K562 (cell line): Measurements from ENCODE around the gene AGAP1. TPM values are rescaled to one million over a fixed set of nuclear protein-coding genes. Genes with fewer than 3 reads are reported as not detected.

Experiments used
- ATAC-seq: fragments of 200-7000 bp; cut with Tn5 transposase; 3 replicates; pipeline ENCODE4 v1.9.1; 2020; ENCODE audit warnings: moderate library complexity
- BruUV-seq: library from RNA; stranded (reverse); fragments of 400-500 nt; replicated peaks from 2 replicates; lab custom pipeline; 2021; lab: Mats Ljungman, UMichigan
- CTCF ChIA-PET: fragments of 300-600 bp; formaldehyde crosslinking; extraction: SDS; loops from one replicate; lab custom pipeline; 2021; ENCODE audit warnings: low intra/inter-chr PET ratio; lab: Yijun Ruan, JAX
- POLR2A ChIA-PET: fragments of 300-600, 350-650 bp; sonication (Branson Sonifier 250); formaldehyde crosslinking; extraction: SDS; loops from one replicate; lab custom pipeline; 2021; ENCODE audit warnings: antibody characterized with exemption, inconsistent platforms; lab: Yijun Ruan, JAX
- DNase-seq, 4 experiments: peaks; one replicate each; pipeline versions ENCODE4 v3.0.0 to v3.0.0-alpha.2; 2011 to 2018; ENCODE audit warnings: low spot score in 3 of 4, mixed read lengths in 3 of 4; ENCODE audit errors: extremely low read depth in 1 of 4
- FAIRE-seq: peaks from 2 replicates; lab custom pipeline; 2011; peaks lifted over from hg19 to GRCh38; lab: Jason Lieb, UNC
- H2AFZ ChIP-seq: 2 replicates; pipeline ENCODE4 v1.6.0; 2011; ENCODE audit warnings: low read depth, low read length, control low read depth, inconsistent platforms
- H3K27ac ChIP-seq: fragments of 200-600 bp; 3 replicates; pipeline ENCODE4 v1.8.0; 2011; ENCODE audit warnings: low read depth, mild to moderate bottlenecking, control low read depth, inconsistent platforms, low read length, moderate library complexity, mixed read lengths; ENCODE audit errors: extremely low read depth
- H3K27me3 ChIP-seq, 2 experiments: fragments of 300-600 bp in 1 of 2; 2 replicates in 1 of 2; 3 replicates in 1 of 2; pipeline versions ENCODE4 v1.6.0 to v1.8.0; 2011; ENCODE audit warnings: inconsistent platforms in 2 of 2, low read length in 2 of 2, mild to moderate bottlenecking in 1 of 2, mixed read lengths in 1 of 2, moderate library complexity in 1 of 2; ENCODE audit not compliant: control insufficient read depth in 2 of 2, insufficient read depth in 2 of 2
- H3K36me3 ChIP-seq: fragments of 300-600 bp; 3 replicates; pipeline ENCODE4 v1.8.0; 2011; ENCODE audit warnings: mild to moderate bottlenecking, low read length, inconsistent platforms; ENCODE audit not compliant: control insufficient read depth, insufficient read depth
- H3K4me1 ChIP-seq, 2 experiments: fragments of 200-600 bp in 1 of 2; replicated peaks in 1 of 2; 2 replicates in 1 of 2; 3 replicates in 1 of 2; pipeline versions ENCODE4 v1.5.1 to v1.8.0; 2011; ENCODE audit warnings: inconsistent platforms in 2 of 2, low read length in 2 of 2, mild to moderate bottlenecking in 1 of 2, mixed read lengths in 1 of 2, moderate library complexity in 1 of 2; ENCODE audit not compliant: control insufficient read depth in 2 of 2, insufficient read depth in 2 of 2
- H3K4me2 ChIP-seq: 2 replicates; pipeline ENCODE4 v1.6.1; 2011; ENCODE audit warnings: low read length, control low read depth, inconsistent platforms, mixed read lengths; ENCODE audit not compliant: insufficient read depth
- H3K4me3 ChIP-seq: fragments of 200-600 bp; sonication (generic), shearing (Covaris generic); 2 replicates; pipeline ENCODE4 v1.5.1; 2016; ENCODE audit warnings: control low read depth, inconsistent platforms
- H3K79me2 ChIP-seq: fragments of 200-600 bp; 3 replicates; pipeline ENCODE4 v1.8.0; 2011; ENCODE audit warnings: low read length, inconsistent platforms; ENCODE audit not compliant: control insufficient read depth, insufficient read depth
- H3K9ac ChIP-seq, 2 experiments: 2 replicates each; pipeline versions ENCODE4 v1.6.0 to v1.6.1; 2011; ENCODE audit warnings: low read depth in 2 of 2, low read length in 2 of 2, control low read depth in 1 of 2, inconsistent platforms in 1 of 2, mild to moderate bottlenecking in 1 of 2, mixed read lengths in 1 of 2; ENCODE audit not compliant: insufficient read depth in 1 of 2
- H3K9me1 ChIP-seq: one replicate; pipeline ENCODE4 v1.6.0; 2011; ENCODE audit warnings: inconsistent platforms, mild to moderate bottlenecking, low read length, moderate library complexity; ENCODE audit not compliant: control insufficient read depth, insufficient read depth
- H3K9me3 ChIP-seq: replicated peaks from 2 replicates; pipeline ENCODE4 v1.5.1; 2011; ENCODE audit warnings: low read depth, low read length, inconsistent platforms; ENCODE audit not compliant: control insufficient read depth, insufficient read depth
- H4K20me1 ChIP-seq: replicated peaks from 2 replicates; pipeline ENCODE4 v1.6.1; 2011; ENCODE audit warnings: low read length, inconsistent platforms, mixed read lengths; ENCODE audit not compliant: control insufficient read depth, insufficient read depth
- NONO ChIP-seq, 2 experiments: fragments of 200-400 bp in 1 of 2; fragments of 450-650 bp in 1 of 2; formaldehyde crosslinking in 1 of 2; IDR thresholded peaks; 2 replicates each; pipeline ENCODE4 v1.6.1; 2017; ENCODE audit warnings: low read depth in 2 of 2, mild to moderate bottlenecking in 2 of 2, moderate library complexity in 2 of 2, low read length in 1 of 2
- SUPT5H ChIP-seq: fragments of 450-650 bp; IDR thresholded peaks from 2 replicates; pipeline ENCODE4 v1.6.1; 2016
- ZEB2 ChIP-seq: fragments of 450-650 bp; IDR thresholded peaks from 2 replicates; pipeline ENCODE4 v1.6.1; 2016
- WGBS: fragments of 100-300 bp; shearing (Covaris generic); methylation state at CpG from one replicate; pipeline ENCODE4 v1.1.6; 2016; ENCODE audit warnings: low coverage, mixed read lengths; ENCODE audit not compliant: insufficient coverage; ENCODE audit errors: missing lambda C conversion rate; 5-methylcytosine and 5-hydroxymethylcytosine counted together
- in situ Hi-C: fragments of 300-500 bp; cut with MboI; formaldehyde crosslinking; loops from 4 replicates; pipeline ENCODE4 v1.15.0; 2018; ENCODE audit warnings: inconsistent platforms, mixed read lengths
- intact Hi-C: fragments of 100-400 bp; cut with micrococcal nuclease; formaldehyde crosslinking; loops from 2 replicates; pipeline ENCODE4 v1.14.2; 2022
- polyA plus RNA-seq, 8 experiments: library from polyadenylated mRNA; depleted of rRNA in 4 of 8; stranded (reverse) in 5 of 8; unstranded in 3 of 8; fragments of >200 nt; fragmentation: Nextera tagmentation in 2 of 8; fragmentation: Illumina TruSeq in 1 of 8; extraction: Ambion mirVana in 2 of 8; extraction: Trizol in 1 of 8; gene quantifications; 2 replicates each; pipeline versions ENCODE4 v1.2.1 to v1.2.3, GENCODE V29; 2011 to 2014; ENCODE audit warnings: inconsistent platforms in 1 of 8, missing spikeins in 1 of 8
- total RNA-seq, 7 experiments: library from RNA; depleted of rRNA in 6 of 7; stranded (reverse); fragments of >200 nt in 6 of 7; fragmentation: Illumina TruSeq in 2 of 7; extraction: Trizol in 2 of 7; gene quantifications; 2 replicates each; pipeline versions ENCODE4 v1.2.1 to v1.2.3, GENCODE V29; 2011 to 2021; ENCODE audit warnings: low replicate concordance in 1 of 7
- TF ChIP-seq, protein P1 (sequence below): fragments of 450-650 bp; formaldehyde crosslinking; IDR thresholded peaks from 2 replicates; pipeline ENCODE4 v1.4.0; 2022; ENCODE audit warnings: missing genetic modification characterization
- TF ChIP-seq, protein P2 (sequence below): fragments of 150-350 bp; IDR thresholded peaks from 2 replicates; pipeline ENCODE4 v1.6.1; 2014; ENCODE audit warnings: low read depth, mild to moderate bottlenecking, low read length, borderline replicate concordance
- TF ChIP-seq, protein P3 (sequence below), 2 experiments: fragments of 450-650 bp in 1 of 2; sonication (generic) in 1 of 2; formaldehyde crosslinking in 1 of 2; IDR thresholded peaks; 2 replicates each; pipeline versions ENCODE4 v1.7.1 to v1.9.0; 2016 to 2022; ENCODE audit warnings: inconsistent platforms in 1 of 2, mild to moderate bottlenecking in 1 of 2, missing genetic modification reagents in 1 of 2

The AGAP1 gene
- total and polyA plus RNA-seq, 9 of the 15 experiments (the other 6 are each of a cell fraction or from before 2014, with no cell fraction given) = 1.3 to 24.0 (median 10.6) TPM

DNA sequence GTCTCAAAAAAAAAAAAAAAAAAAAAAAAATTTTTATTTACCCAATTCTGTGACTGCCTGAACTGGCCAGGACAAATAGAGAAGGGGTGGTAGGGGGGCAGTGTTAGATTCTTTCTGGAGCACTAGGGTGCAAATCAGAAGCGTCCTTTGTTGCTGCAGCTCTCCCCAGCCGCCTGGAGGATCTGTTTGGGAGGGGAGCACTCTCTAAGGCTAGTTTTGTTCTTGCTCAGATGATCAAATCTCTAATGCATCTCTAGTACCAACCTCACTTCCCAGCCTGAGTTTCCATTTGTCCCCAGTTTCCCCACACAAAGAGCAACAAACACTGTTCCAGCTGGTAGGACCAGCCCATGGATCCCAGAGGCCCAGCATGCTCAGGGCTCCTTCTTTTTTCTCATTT is 591.4 kb downstream of the AGAP1 start (continued):
- TF ChIP-seq, protein P1, sequence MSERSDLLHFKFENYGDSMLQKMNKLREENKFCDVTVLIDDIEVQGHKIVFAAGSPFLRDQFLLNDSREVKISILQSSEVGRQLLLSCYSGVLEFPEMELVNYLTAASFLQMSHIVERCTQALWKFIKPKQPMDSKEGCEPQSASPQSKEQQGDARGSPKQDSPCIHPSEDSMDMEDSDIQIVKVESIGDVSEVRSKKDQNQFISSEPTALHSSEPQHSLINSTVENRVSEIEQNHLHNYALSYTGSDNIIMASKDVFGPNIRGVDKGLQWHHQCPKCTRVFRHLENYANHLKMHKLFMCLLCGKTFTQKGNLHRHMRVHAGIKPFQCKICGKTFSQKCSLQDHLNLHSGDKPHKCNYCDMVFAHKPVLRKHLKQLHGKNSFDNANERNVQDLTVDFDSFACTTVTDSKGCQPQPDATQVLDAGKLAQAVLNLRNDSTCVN (CRISPR knock-in tag) = no peak
- TF ChIP-seq SUPT5H (no peak), ZEB2 (no peak)
- TF ChIP-seq, protein P2, sequence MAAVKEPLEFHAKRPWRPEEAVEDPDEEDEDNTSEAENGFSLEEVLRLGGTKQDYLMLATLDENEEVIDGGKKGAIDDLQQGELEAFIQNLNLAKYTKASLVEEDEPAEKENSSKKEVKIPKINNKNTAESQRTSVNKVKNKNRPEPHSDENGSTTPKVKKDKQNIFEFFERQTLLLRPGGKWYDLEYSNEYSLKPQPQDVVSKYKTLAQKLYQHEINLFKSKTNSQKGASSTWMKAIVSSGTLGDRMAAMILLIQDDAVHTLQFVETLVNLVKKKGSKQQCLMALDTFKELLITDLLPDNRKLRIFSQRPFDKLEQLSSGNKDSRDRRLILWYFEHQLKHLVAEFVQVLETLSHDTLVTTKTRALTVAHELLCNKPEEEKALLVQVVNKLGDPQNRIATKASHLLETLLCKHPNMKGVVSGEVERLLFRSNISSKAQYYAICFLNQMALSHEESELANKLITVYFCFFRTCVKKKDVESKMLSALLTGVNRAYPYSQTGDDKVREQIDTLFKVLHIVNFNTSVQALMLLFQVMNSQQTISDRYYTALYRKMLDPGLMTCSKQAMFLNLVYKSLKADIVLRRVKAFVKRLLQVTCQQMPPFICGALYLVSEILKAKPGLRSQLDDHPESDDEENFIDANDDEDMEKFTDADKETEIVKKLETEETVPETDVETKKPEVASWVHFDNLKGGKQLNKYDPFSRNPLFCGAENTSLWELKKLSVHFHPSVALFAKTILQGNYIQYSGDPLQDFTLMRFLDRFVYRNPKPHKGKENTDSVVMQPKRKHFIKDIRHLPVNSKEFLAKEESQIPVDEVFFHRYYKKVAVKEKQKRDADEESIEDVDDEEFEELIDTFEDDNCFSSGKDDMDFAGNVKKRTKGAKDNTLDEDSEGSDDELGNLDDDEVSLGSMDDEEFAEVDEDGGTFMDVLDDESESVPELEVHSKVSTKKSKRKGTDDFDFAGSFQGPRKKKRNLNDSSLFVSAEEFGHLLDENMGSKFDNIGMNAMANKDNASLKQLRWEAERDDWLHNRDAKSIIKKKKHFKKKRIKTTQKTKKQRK = no peak
- TF ChIP-seq, all 486 proteins: peak for 0

DNA sequence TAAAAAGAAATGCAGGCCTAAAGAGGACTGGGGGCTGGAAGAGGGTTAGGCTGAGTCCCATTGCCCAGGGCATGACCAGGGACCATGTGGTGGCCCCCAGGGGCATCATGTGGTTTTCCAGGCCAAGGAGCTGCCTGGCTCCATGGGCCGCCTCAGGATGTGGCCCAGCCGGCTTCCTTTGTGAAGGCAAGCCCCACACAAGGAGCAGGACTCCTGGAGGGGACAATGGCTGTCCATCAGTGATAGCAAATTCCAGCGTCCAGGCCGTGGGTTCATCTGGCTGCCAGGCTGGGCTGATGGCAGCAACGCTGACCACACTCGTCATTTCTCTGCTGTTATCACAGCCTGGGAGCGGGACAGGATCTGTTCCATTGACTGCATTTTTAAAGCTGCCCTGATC is 591.8 kb downstream of the AGAP1 start:
- 34% methylated on average over 4 of the region's 7 CpGs for whole genome bisulfite sequencing
- DNase-seq = no peak
- POLR2A ChIA-PET = no interaction called here
- no peak overlapping the region for H2AFZ ChIP-seq
- CTCF ChIA-PET = no interaction called here
- H3K9me1 ChIP-seq = no peaks in the 10 kb centered on the region
- no peaks in the 10 kb centered on the region for H3K27me3 ChIP-seq
- no TSS peak for BruUV-seq
- FAIRE-seq = no peak
- no peaks in the 10 kb centered on the region for H4K20me1 ChIP-seq
- H3K36me3 ChIP-seq = no peaks in the 10 kb centered on the region
- intact Hi-C loops (no loop called here), in situ Hi-C loops (no loop called here)
- ATAC-seq = no peak
- no peaks in the 10 kb centered on the region for H3K79me2 ChIP-seq
- H3K4me1 ChIP-seq = no peaks in the 10 kb centered on the region
- H3K9me3 ChIP-seq = no peaks in the 10 kb centered on the region
- no peak overlapping the region for H3K27ac ChIP-seq
- no peak overlapping the region for H3K4me3 ChIP-seq
- H3K9ac ChIP-seq = no peak overlapping the region
- H3K4me2 ChIP-seq = no peak overlapping the region
- TF ChIP-seq, protein P3, sequence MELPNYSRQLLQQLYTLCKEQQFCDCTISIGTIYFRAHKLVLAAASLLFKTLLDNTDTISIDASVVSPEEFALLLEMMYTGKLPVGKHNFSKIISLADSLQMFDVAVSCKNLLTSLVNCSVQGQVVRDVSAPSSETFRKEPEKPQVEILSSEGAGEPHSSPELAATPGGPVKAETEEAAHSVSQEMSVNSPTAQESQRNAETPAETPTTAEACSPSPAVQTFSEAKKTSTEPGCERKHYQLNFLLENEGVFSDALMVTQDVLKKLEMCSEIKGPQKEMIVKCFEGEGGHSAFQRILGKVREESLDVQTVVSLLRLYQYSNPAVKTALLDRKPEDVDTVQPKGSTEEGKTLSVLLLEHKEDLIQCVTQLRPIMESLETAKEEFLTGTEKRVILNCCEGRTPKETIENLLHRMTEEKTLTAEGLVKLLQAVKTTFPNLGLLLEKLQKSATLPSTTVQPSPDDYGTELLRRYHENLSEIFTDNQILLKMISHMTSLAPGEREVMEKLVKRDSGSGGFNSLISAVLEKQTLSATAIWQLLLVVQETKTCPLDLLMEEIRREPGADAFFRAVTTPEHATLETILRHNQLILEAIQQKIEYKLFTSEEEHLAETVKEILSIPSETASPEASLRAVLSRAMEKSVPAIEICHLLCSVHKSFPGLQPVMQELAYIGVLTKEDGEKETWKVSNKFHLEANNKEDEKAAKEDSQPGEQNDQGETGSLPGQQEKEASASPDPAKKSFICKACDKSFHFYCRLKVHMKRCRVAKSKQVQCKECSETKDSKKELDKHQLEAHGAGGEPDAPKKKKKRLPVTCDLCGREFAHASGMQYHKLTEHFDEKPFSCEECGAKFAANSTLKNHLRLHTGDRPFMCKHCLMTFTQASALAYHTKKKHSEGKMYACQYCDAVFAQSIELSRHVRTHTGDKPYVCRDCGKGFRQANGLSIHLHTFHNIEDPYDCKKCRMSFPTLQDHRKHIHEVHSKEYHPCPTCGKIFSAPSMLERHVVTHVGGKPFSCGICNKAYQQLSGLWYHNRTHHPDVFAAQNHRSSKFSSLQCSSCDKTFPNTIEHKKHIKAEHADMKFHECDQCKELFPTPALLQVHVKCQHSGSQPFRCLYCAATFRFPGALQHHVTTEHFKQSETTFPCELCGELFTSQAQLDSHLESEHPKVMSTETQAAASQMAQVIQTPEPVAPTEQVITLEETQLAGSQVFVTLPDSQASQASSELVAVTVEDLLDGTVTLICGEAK (IDR thresholded peaks at IDR 0.05) = no peak
- TF ChIP-seq, protein P3 (CRISPR knock-in tag; IDR thresholded peaks at IDR 0.05) = no peak
- no peak for TF ChIP-seq NONO (IDR thresholded peaks at IDR 0.05; ENCODE audit: low read depth in 2 of 2, low read length in 1 of 2)
